ENCODE data around the gene PIWIL4.
A peak's percentile ranks its signal among the peaks of the same experiment; 100 is the strongest.

Gene PIWIL4

DNA sequence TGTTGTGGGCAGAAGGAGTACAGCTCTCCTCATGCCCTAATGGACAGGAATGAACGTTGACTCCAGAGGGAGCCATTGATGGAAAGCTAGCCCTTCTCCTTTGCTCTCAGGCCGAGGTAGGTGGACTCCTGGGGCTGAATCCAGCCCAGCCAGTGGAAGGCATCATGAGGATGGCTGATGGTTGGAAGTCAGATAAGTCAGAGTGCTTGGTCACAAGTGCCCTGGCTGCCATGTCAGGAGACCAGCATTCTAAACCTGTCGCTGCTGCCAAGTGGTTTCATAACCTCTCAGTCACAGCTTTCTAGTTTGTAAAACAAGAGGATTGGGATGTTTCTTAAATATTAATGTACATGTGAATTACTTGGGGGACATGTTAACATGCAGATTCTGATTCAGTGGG is 32.3 kb downstream of the PIWIL4 start:
- Mint-ChIP-seq H3K4me1 (peaks cover 8% of the 10 kb centered on the region), H3K9me3 (no peaks in the 10 kb centered on the region)

GRCh38 chr11:94602430-94603372 is 35.5 kb downstream of the PIWIL4 start:
- H3K27ac Mint-ChIP-seq, result peak overlapping the region; percentile 85 to 98 (median 90)
- H3K4me1 Mint-ChIP-seq, result peaks cover 8% of the 10 kb centered on the region
- no peak overlapping the region for H3K4me3 Mint-ChIP-seq
- no peaks in the 10 kb centered on the region for H3K27me3 Mint-ChIP-seq (ENCODE audit: low read depth)
- TF ChIP-seq CTCF (IDR thresholded peaks at IDR 0.05; ENCODE audit: unreplicated experiment in 3 of 3), result no peak
- H3K36me3 Mint-ChIP-seq (ENCODE audit: low read depth), result peaks cover 5% of the 10 kb centered on the region
- no peaks in the 10 kb centered on the region for H3K9me3 Mint-ChIP-seq

More for the DNA sequence above, 32.3 kb downstream of the PIWIL4 start:
- Mint-ChIP-seq H3K27ac (peak overlapping the region in 1 of 3 experiments; percentile 42), H3K36me3 (ENCODE audit: low read depth) (peaks cover 5% of the 10 kb centered on the region), H3K27me3 (ENCODE audit: low read depth) (no peaks in the 10 kb centered on the region), H3K4me3 (no peak overlapping the region)
- no peak for TF ChIP-seq CTCF (IDR thresholded peaks at IDR 0.05; ENCODE audit: unreplicated experiment in 3 of 3)

- no peaks in the 10 kb centered on the region for H3K9me3 Mint-ChIP-seq
- H3K4me1 Mint-ChIP-seq, result peaks cover 8% of the 10 kb centered on the region
- peak overlapping the region in 2 of 3 experiments; percentile 85 to 98 for H3K27ac Mint-ChIP-seq
- H3K36me3 Mint-ChIP-seq (ENCODE audit: low read depth), result peaks cover 5% of the 10 kb centered on the region
- TF ChIP-seq CTCF (IDR thresholded peaks at IDR 0.05; ENCODE audit: unreplicated experiment in 3 of 3), result no peak
- no peak overlapping the region for H3K4me3 Mint-ChIP-seq
- no peaks in the 10 kb centered on the region for H3K27me3 Mint-ChIP-seq (ENCODE audit: low read depth)
Observed at GRCh38 chr11:94603587-94603986, 36.4 kb downstream of the PIWIL4 start.

DNA sequence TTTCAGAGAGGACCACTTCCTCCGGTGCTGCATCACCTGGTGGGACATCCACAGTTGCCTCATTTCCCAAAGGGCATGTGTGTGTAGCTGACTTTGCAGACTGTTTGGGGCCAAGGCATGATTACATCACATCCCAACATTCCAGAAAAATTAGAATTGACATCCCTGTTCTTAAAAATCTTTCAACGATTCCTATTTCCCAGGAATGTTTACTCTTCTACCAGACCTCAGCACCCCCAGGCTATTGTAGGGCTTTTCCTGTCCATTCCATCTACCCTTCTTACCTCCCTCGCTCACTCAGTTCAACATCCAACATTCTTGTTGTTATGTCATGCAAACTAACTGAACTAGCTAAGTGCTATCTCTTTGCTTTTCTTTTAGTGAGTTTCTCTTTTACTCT is 37.3 kb downstream of the PIWIL4 start:
- H3K27me3 Mint-ChIP-seq (ENCODE audit: low read depth), result no peaks in the 10 kb centered on the region
- H3K4me3 Mint-ChIP-seq, result no peak overlapping the region
- H3K27ac Mint-ChIP-seq, result peak overlapping the region in 2 of 3 experiments; percentile 17 to 79

GRCh38 chr11:94613120-94613519 is 46.0 kb downstream of the PIWIL4 start:
- Mint-ChIP-seq H3K4me1 (peaks cover 6% of the 10 kb centered on the region), H3K9me3 (peaks cover 44% of the 10 kb centered on the region), H3K4me3 (no peak overlapping the region), H3K27me3 (ENCODE audit: low read depth) (peaks cover 5% of the 10 kb centered on the region), H3K27ac (no peak overlapping the region), H3K36me3 (ENCODE audit: low read depth) (peaks cover 35% of the 10 kb centered on the region)
- TF ChIP-seq CTCF (IDR thresholded peaks at IDR 0.05; ENCODE audit: unreplicated experiment in 3 of 3), result no peak

More for the DNA sequence above, 37.3 kb downstream of the PIWIL4 start:
- Mint-ChIP-seq H3K9me3 (no peaks in the 10 kb centered on the region), H3K4me1 (peaks cover 8% of the 10 kb centered on the region), H3K36me3 (ENCODE audit: low read depth) (peaks cover 2% of the 10 kb centered on the region)
- no peak for TF ChIP-seq CTCF (IDR thresholded peaks at IDR 0.05; ENCODE audit: unreplicated experiment in 3 of 3)
